ENCODE data around the gene IFI6.

DNA sequence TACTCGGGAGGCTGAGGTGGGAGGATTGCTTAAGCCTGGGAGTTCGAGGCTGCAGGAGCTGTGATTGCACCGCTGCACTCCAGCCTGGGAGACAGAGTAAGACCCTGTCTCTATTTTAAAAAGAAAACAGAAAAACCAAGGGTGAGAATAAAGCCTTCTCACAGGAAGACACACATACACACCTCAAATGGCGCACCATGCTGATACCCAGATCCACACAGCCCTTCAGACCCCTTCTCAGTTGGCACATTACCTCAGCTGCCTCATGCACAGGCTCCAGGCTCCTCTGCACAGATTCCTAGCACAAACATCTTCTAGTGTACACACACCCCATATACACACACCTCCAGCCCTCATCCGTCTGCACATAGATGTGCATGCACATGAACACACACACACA, 44.9 kb downstream of the IFI6 start:
- no peak for TF ChIP-seq POLR2A (IDR thresholded peaks at IDR 0.05; ENCODE audit: control extremely low read depth in 1 of 2, low read depth in 2 of 2, low read length in 2 of 2)
- TF ChIP-seq, protein P1, sequence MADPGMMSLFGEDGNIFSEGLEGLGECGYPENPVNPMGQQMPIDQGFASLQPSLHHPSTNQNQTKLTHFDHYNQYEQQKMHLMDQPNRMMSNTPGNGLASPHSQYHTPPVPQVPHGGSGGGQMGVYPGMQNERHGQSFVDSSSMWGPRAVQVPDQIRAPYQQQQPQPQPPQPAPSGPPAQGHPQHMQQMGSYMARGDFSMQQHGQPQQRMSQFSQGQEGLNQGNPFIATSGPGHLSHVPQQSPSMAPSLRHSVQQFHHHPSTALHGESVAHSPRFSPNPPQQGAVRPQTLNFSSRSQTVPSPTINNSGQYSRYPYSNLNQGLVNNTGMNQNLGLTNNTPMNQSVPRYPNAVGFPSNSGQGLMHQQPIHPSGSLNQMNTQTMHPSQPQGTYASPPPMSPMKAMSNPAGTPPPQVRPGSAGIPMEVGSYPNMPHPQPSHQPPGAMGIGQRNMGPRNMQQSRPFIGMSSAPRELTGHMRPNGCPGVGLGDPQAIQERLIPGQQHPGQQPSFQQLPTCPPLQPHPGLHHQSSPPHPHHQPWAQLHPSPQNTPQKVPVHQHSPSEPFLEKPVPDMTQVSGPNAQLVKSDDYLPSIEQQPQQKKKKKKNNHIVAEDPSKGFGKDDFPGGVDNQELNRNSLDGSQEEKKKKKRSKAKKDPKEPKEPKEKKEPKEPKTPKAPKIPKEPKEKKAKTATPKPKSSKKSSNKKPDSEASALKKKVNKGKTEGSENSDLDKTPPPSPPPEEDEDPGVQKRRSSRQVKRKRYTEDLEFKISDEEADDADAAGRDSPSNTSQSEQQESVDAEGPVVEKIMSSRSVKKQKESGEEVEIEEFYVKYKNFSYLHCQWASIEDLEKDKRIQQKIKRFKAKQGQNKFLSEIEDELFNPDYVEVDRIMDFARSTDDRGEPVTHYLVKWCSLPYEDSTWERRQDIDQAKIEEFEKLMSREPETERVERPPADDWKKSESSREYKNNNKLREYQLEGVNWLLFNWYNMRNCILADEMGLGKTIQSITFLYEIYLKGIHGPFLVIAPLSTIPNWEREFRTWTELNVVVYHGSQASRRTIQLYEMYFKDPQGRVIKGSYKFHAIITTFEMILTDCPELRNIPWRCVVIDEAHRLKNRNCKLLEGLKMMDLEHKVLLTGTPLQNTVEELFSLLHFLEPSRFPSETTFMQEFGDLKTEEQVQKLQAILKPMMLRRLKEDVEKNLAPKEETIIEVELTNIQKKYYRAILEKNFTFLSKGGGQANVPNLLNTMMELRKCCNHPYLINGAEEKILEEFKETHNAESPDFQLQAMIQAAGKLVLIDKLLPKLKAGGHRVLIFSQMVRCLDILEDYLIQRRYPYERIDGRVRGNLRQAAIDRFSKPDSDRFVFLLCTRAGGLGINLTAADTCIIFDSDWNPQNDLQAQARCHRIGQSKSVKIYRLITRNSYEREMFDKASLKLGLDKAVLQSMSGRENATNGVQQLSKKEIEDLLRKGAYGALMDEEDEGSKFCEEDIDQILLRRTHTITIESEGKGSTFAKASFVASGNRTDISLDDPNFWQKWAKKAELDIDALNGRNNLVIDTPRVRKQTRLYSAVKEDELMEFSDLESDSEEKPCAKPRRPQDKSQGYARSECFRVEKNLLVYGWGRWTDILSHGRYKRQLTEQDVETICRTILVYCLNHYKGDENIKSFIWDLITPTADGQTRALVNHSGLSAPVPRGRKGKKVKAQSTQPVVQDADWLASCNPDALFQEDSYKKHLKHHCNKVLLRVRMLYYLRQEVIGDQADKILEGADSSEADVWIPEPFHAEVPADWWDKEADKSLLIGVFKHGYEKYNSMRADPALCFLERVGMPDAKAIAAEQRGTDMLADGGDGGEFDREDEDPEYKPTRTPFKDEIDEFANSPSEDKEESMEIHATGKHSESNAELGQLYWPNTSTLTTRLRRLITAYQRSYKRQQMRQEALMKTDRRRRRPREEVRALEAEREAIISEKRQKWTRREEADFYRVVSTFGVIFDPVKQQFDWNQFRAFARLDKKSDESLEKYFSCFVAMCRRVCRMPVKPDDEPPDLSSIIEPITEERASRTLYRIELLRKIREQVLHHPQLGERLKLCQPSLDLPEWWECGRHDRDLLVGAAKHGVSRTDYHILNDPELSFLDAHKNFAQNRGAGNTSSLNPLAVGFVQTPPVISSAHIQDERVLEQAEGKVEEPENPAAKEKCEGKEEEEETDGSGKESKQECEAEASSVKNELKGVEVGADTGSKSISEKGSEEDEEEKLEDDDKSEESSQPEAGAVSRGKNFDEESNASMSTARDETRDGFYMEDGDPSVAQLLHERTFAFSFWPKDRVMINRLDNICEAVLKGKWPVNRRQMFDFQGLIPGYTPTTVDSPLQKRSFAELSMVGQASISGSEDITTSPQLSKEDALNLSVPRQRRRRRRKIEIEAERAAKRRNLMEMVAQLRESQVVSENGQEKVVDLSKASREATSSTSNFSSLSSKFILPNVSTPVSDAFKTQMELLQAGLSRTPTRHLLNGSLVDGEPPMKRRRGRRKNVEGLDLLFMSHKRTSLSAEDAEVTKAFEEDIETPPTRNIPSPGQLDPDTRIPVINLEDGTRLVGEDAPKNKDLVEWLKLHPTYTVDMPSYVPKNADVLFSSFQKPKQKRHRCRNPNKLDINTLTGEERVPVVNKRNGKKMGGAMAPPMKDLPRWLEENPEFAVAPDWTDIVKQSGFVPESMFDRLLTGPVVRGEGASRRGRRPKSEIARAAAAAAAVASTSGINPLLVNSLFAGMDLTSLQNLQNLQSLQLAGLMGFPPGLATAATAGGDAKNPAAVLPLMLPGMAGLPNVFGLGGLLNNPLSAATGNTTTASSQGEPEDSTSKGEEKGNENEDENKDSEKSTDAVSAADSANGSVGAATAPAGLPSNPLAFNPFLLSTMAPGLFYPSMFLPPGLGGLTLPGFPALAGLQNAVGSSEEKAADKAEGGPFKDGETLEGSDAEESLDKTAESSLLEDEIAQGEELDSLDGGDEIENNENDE (IDR thresholded peaks at IDR 0.05; ENCODE audit: insufficient replicate concordance, low read length), result no peak
- TF ChIP-seq, protein P2, sequence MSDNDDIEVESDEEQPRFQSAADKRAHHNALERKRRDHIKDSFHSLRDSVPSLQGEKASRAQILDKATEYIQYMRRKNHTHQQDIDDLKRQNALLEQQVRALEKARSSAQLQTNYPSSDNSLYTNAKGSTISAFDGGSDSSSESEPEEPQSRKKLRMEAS (IDR thresholded peaks at IDR 0.05), result no peak
- no peak for TF ChIP-seq YY1 (IDR thresholded peaks at IDR 0.05; ENCODE audit: low read depth, low read length)
- no peak for TF ChIP-seq CTCF (IDR thresholded peaks at IDR 0.05; ENCODE audit: control extremely low read depth in 1 of 3, insufficient read depth in 1 of 3, low read depth in 1 of 3, low read length in 3 of 3)
- TF ChIP-seq RAD21 (IDR thresholded peaks at IDR 0.05 in 1 of 2, conservative IDR thresholded peaks at IDR 0.05 in 1 of 2; ENCODE audit: low read depth in 2 of 2, low read length in 2 of 2), result no peak
- TF ChIP-seq POLR2AphosphoS5 (IDR thresholded peaks at IDR 0.05; ENCODE audit: low read depth, low read length), result no peak

Data from H1 (cell line).